PFSK-1 (cell line): ENCODE data around the gene ATF6.

Experiments used
- POLR2AphosphoS5 ChIP-seq: IDR thresholded peaks from 2 replicates; pipeline ENCODE4 v1.6.1; 2012; ENCODE audit warnings: low read depth, mild to moderate bottlenecking, control low read depth, low read length, moderate library complexity
- REST ChIP-seq, 2 experiments: IDR thresholded peaks; 2 replicates each; pipeline versions ENCODE4 v1.6.1 to v1.8.0; 2011 to 2012; ENCODE audit warnings: low read depth in 2 of 2, low read length in 2 of 2, control low read depth in 1 of 2, inconsistent platforms in 1 of 2, mild to moderate bottlenecking in 1 of 2, moderate library complexity in 1 of 2; ENCODE audit not compliant: insufficient read depth in 1 of 2
- TAF1 ChIP-seq: IDR thresholded peaks from 2 replicates; pipeline ENCODE4 v1.6.1; 2012; ENCODE audit warnings: low read length, control low read depth, borderline replicate concordance; ENCODE audit not compliant: insufficient read depth

- no peak for TF ChIP-seq TAF1
- no peak for TF ChIP-seq POLR2AphosphoS5
- TF ChIP-seq REST (IDR thresholded peaks at IDR 0.05; ENCODE audit: insufficient read depth in 1 of 2, low read depth in 2 of 2, low read length in 2 of 2): no peak
Observed at GRCh38 chr1:161914595-161914994, 148.5 kb downstream of the ATF6 start.
